ENCODE measurements around the gene MAML3.

DNA sequence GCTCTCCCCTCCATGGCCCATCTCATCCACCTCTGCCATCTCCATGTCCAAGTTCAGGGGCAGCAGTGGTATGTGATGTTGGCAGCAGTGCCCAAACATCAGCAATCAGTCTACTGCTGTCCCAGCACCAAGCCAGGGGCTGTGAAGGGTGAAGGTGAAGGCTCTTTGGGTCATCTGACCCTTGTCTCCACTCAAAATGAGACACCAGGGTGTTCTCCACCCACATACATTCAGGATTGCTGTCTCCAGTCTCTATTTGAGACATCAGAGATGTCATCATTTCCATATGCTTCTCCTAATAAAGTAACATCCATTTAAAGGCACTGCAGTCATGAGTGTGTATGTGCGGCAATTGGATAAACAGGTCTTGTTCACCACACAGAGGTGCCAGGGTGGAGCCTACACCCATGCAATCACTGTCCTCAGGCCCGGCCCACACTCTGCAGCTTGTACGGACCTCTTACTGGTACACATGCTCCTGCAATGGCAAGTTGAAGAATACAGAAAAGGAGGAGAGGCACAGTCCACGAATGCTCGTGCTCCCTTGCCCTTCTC lies 22.2 kb downstream of the MAML3 start:
- TF ChIP-seq, protein P1, sequence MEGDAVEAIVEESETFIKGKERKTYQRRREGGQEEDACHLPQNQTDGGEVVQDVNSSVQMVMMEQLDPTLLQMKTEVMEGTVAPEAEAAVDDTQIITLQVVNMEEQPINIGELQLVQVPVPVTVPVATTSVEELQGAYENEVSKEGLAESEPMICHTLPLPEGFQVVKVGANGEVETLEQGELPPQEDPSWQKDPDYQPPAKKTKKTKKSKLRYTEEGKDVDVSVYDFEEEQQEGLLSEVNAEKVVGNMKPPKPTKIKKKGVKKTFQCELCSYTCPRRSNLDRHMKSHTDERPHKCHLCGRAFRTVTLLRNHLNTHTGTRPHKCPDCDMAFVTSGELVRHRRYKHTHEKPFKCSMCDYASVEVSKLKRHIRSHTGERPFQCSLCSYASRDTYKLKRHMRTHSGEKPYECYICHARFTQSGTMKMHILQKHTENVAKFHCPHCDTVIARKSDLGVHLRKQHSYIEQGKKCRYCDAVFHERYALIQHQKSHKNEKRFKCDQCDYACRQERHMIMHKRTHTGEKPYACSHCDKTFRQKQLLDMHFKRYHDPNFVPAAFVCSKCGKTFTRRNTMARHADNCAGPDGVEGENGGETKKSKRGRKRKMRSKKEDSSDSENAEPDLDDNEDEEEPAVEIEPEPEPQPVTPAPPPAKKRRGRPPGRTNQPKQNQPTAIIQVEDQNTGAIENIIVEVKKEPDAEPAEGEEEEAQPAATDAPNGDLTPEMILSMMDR (IDR thresholded peaks at IDR 0.05; ENCODE audit: low read depth, low read length) = no peak
- no peak for TF ChIP-seq EZH2phosphoT487 (IDR thresholded peaks at IDR 0.05; ENCODE audit: low read depth)
